HUES64 (cell line): ENCODE measurements around the gene HLA-DMA.

ENCODE experiments used
- H3K27ac ChIP-seq: 2 replicates; pipeline ENCODE4 v1.7.0; 2013; ENCODE audit warnings: low read depth, low read length, inconsistent platforms
- H3K27me3 ChIP-seq: 2 replicates; pipeline ENCODE4 v1.6.1; 2013; ENCODE audit warnings: mild to moderate bottlenecking, low read length; ENCODE audit not compliant: insufficient read depth
- H3K36me3 ChIP-seq: 2 replicates; pipeline ENCODE4 v1.6.1; 2013; ENCODE audit warnings: mild to moderate bottlenecking, low read length; ENCODE audit not compliant: insufficient read depth
- H3K4me1 ChIP-seq: 2 replicates; pipeline ENCODE4 v1.6.1; 2013; ENCODE audit warnings: mild to moderate bottlenecking, low read length, moderate library complexity; ENCODE audit not compliant: insufficient read depth
- H3K4me3 ChIP-seq: 2 replicates; pipeline ENCODE4 v1.5.1; 2013; ENCODE audit warnings: mild to moderate bottlenecking, low read length, moderate library complexity
- H3K9ac ChIP-seq: 2 replicates; pipeline ENCODE4 v1.6.1; 2013; ENCODE audit warnings: mild to moderate bottlenecking, low read depth, low read length
- H3K9me3 ChIP-seq: 2 replicates; pipeline ENCODE4 v1.6.1; 2013; ENCODE audit warnings: low read depth, low read length; ENCODE audit not compliant: insufficient read depth
- WGBS: fragments of 150-250, 120-280 bp; methylation state at CpG from one replicate; pipeline ENCODE4 v1.1.7; 2013; ENCODE audit warnings: missing lambda C conversion rate; 5-methylcytosine and 5-hydroxymethylcytosine counted together

Gene HLA-DMA

DNA sequence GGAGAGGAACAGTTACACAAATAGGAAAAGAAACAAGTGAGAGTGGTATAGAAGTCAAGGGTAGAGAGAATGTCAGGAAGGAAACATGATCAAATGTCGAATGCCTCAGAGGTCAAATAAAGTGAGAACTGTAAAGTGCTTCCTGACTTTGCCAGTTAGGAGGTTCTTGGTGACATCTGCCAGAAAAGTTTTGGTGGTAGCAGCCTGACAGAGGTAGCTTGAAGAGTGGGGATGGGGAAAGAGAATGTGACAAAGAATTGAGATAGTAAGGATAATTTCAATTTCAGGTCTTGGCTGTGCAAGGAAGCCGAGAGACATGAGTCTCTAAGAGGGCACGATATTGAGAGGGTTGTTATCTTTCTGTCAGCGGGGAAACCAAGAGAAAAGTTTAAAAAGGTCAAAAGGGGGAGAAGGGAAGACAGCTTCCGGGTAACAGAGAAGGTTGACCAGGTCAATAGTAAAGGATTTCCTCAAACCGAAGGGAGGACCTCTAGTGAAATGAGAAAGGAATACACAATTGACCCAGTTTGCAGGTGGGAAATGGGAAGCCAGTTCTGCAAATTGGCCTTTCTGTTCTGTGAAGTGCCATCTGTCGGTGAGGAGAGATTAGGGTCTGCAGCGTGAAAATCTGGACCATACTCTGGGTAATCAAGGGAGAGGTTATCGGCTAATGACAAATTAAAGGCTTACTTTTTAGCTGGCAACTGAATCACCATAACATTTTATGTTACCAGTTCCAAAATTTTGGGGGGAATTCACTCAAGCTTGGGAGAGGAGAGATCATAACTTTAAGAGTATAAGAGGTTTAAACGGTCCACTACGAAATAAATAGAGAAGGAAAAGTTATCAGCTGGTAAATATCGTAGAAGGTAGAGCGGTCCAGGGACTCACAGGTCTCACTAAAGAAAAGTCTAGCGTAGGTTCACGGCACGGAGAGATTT is 14.5 kb upstream of the HLA-DMA start:
- 9% methylated on average over 16 of the region's 16 CpGs for WGBS
- Histone ChIP-seq H3K4me3 (peak overlapping the region; percentile 94), H3K36me3 (peaks cover 8% of the 10 kb centered on the region), H3K4me1 (peaks cover 7% of the 10 kb centered on the region; the same call in 1 of the 2 replicates), H3K9ac (peak overlapping the region; percentile 100), H3K27ac (peak overlapping the region; percentile 99), H3K9me3 (no peaks in the 10 kb centered on the region), H3K27me3 (no peaks in the 10 kb centered on the region)

DNA sequence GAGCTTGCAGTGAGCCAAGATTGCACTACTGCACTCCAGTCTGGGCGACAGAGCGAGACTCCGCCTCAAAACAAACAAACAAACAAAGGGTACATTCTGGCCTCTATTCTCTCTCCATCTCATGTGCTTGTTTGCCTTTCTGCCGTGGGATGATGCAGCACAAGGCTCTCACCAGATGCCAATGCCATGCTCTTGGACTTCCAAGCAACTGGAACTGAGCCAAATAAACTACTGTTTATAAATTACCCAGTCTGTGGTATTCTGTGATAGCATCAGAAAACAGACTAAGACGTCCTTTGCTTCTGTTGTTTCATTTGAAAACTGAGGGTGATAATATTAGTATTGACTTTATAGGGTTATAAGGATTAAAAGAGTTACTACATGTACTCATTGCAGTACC is 11.9 kb upstream of the HLA-DMA start:
- H3K4me1 ChIP-seq = peaks cover 7% of the 10 kb centered on the region; the same call in 1 of the 2 replicates
- H3K27me3 ChIP-seq = no peaks in the 10 kb centered on the region
- no peaks in the 10 kb centered on the region for H3K9me3 ChIP-seq
- H3K36me3 ChIP-seq = no peaks in the 10 kb centered on the region
- WGBS = 89% methylated on average over 5 of the region's 5 CpGs
- H3K27ac ChIP-seq = no peak overlapping the region
- H3K9ac ChIP-seq = no peak overlapping the region
- no peak overlapping the region for H3K4me3 ChIP-seq

DNA sequence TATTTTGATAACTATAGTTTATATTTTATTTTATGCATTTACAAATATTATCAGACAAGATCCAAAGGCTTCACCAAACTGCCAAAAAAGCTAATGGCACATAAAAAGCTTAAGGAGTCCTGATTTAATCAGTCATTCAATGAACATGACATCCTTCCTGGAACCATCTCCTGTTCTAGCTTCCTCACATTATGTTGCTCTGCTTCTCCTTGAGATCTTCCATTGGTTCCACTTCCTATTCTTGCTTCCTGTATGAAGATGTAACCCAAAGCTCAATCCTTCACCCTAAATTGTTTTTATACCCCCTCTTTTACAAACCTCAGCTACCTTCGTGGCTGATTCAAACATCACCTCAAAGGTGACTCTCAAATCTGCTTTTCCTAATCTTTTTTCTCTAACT is 11.0 kb upstream of the HLA-DMA start:
- H3K9ac ChIP-seq = no peak overlapping the region
- WGBS = 90% methylated on average over 1 of the region's 1 CpG
- H3K36me3 ChIP-seq = no peaks in the 10 kb centered on the region
- no peaks in the 10 kb centered on the region for H3K27me3 ChIP-seq
- peaks cover 7% of the 10 kb centered on the region; the same call in 1 of the 2 replicates for H3K4me1 ChIP-seq
- no peaks in the 10 kb centered on the region for H3K9me3 ChIP-seq
- H3K27ac ChIP-seq = no peak overlapping the region
- no peak overlapping the region for H3K4me3 ChIP-seq

DNA sequence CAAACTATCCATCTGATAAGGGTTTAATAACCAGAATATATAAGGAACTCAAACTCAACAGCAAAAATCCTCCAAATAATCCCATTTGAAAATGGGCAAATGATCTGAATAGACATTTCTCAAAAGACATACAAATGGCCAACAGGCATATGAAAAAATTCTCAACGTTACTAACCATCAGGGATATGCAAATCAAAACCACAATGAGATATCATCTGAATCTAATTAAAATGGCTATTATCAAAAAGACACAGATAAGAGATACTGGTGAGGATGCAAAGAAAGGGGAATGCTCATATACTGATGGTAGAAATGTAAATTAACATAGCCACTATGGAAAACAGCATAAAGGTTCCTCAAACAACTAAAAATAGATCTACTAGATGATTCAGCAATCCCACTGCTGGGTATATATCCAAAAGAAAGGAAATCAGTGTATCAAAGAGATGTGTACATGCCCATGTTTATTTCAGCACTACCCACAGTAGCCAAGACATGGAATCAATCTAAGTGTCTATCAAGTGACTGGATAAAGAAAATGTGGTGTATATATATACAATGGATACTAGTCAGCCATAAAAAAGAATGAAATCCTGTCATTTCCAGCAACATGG is 9.4 kb upstream of the HLA-DMA start:
- no peak overlapping the region for H3K4me3 ChIP-seq
- H3K36me3 ChIP-seq = no peaks in the 10 kb centered on the region
- H3K9me3 ChIP-seq = no peaks in the 10 kb centered on the region
- H3K27me3 ChIP-seq = no peaks in the 10 kb centered on the region
- peaks cover 7% of the 10 kb centered on the region; the same call in 1 of the 2 replicates for H3K4me1 ChIP-seq
- no peak overlapping the region for H3K27ac ChIP-seq
- WGBS = 78% methylated on average over 1 of the region's 1 CpG
- H3K9ac ChIP-seq = no peak overlapping the region

DNA sequence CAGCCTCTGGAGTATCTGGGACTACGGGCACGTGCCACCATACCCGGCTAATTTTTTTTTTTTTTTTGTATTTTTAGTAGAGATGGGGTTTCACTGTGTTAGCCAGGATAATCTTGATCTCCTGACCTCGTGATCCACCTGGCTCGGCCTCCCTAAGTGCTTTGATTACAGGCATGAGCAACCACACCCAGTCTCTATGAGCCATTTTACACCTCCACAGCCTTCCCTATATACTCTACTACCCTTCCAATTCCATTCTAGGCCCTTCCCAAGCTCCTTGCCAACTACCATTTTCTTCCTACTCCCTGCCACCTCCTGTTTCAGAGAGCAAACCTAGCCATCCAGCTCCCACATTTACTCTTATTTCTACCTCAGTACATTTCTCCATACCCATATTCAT is 7.7 kb upstream of the HLA-DMA start:
- Histone ChIP-seq H3K4me3 (no peak overlapping the region), H3K4me1 (no peaks in the 10 kb centered on the region), H3K27ac (no peak overlapping the region), H3K9ac (no peak overlapping the region), H3K9me3 (no peaks in the 10 kb centered on the region), H3K36me3 (no peaks in the 10 kb centered on the region), H3K27me3 (no peaks in the 10 kb centered on the region)
- WGBS = 98% methylated on average over 5 of the region's 5 CpGs

DNA sequence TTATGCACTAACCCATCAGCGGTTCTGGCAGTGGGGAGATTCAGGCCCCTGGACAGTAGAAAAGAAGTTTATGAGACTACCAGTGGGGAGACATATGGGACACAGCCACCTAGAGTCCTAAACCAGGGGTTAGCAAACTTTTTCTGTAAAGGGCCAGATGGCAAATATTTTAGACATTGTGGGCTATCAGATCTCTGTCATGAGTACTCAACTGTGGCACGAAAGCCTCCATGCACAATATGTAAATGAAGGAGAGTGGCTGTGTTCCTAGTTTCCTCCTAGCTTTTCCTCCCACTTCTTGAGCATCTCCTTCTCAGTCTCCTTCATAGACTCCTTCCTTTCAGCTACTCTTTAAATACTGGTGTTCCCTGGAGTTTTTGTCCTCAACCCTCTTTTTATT is 3.3 kb upstream of the HLA-DMA start:
- H3K27me3 ChIP-seq = no peaks in the 10 kb centered on the region
- H3K9me3 ChIP-seq = no peaks in the 10 kb centered on the region
- H3K4me3 ChIP-seq = no peak overlapping the region
- no peak overlapping the region for H3K9ac ChIP-seq
- no peaks in the 10 kb centered on the region for H3K36me3 ChIP-seq
- peaks cover 6% of the 10 kb centered on the region for H3K4me1 ChIP-seq
- no peak overlapping the region for H3K27ac ChIP-seq
- WGBS = 75% methylated on average over 2 of the region's 2 CpGs

DNA sequence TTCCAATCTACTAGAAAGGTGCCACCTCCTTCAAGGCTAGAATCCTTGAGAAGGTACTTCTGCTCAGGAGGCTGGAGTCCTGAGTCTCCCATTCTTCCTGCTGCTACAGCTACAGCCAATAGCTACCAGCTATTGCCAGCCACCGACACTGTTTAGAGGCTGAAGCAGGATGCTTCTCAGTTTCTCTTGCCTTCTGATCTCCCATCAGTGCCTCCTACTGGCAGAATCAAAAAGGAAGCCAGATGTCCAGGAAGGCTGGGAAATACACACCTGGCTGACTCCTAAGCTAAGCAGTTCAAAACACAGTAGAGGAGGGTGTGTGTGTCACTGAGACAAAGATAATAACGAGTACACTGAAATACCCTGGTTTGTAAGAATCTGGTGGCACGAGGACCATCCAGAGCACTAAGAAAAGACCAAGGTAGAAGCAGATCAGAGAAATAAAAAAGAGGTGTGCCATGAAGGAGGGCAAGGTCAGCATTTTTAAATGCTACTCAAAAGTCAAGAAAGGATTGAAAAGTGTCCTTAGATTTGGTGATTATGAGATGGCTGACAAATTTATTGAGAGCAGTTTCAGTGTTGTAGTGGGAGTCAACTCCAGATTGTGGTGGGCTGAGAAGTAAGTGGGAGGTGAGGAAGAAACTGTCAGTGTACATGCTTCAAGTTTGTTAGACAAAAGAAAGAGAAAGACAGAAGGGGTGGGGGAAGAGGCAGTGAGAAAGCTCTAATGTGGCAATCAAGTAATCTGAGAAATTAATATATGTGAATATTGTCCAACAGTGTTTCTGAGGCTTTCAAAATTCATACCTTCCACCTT is 2.3 kb upstream of the HLA-DMA start:
- Histone ChIP-seq H3K27me3 (no peaks in the 10 kb centered on the region), H3K27ac (no peak overlapping the region), H3K4me3 (no peak overlapping the region), H3K36me3 (no peaks in the 10 kb centered on the region), H3K9me3 (no peaks in the 10 kb centered on the region), H3K9ac (no peak overlapping the region), H3K4me1 (peaks cover 6% of the 10 kb centered on the region)
- WGBS = 40% methylated on average over 3 of the region's 3 CpGs

DNA sequence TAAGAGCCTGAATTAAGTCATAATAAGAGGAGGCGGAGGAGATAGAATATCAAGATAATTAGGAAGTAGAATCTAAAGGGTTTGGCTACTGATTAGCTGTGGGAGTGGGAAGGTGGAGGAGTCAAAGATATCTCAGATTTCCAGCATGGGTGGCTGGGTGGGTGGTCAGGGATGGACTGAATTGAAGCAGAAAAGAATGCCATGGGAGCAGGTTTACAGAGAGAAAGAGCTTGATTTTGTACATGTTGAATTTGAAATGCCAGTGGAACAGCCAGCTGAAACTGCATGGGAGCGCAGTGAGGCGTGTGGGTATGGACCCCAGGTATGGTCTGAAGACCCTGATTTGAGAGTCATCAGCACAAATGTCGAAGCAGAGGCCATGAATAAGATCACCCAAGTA is 1.4 kb upstream of the HLA-DMA start:
- Histone ChIP-seq H3K27me3 (no peaks in the 10 kb centered on the region), H3K9me3 (no peaks in the 10 kb centered on the region), H3K36me3 (no peaks in the 10 kb centered on the region), H3K9ac (no peak overlapping the region), H3K27ac (no peak overlapping the region), H3K4me1 (peaks cover 6% of the 10 kb centered on the region), H3K4me3 (no peak overlapping the region)
- 91% methylated on average over 4 of the region's 4 CpGs for WGBS

DNA sequence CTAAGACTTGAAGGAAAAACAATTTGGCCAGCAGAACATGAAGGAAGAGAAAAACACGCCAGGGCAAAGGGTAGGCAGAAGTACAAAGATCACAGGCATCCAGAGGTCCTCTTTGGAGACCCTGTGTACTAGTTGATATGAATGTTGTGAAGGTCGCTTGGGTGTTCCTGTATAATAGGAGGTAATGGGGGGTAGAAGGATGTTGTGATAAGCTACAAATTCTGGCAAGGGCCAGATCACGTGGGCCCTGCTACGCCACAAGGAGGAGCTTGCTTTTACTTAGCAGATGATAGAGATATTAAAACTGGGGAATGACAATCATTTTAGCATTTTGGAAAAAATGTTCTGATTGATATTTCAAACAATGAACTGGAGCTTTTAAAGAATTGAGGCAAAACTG is 878 bp upstream of the HLA-DMA start:
- Histone ChIP-seq H3K27ac (no peak overlapping the region), H3K36me3 (no peaks in the 10 kb centered on the region), H3K4me1 (peaks cover 6% of the 10 kb centered on the region), H3K4me3 (no peak overlapping the region), H3K27me3 (no peaks in the 10 kb centered on the region), H3K9ac (no peak overlapping the region), H3K9me3 (no peaks in the 10 kb centered on the region)
- WGBS = 82% methylated on average over 4 of the region's 4 CpGs

DNA sequence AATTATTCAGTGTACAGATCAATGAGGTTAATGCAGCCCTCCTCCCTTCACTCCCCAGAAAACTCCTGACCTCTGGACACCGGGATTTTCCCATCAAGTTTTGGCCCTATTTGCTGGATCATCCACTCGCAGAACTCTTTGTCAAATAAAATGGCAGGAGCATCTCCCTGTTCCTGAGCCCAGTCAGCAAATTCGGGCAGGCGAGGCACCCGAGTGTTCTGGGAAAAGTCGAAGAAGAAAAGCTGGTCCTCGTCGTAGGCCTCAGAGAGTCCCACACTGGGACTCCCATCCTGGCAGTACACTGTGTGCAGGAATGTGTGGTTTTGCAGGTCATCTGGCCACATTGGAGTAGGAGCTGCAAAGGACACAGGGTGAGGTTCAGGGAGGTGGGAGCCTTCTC is 2.4 kb downstream of the HLA-DMA start:
- no peak overlapping the region for H3K9ac ChIP-seq
- no peaks in the 10 kb centered on the region for H3K27me3 ChIP-seq
- peaks cover 10% of the 10 kb centered on the region for H3K4me1 ChIP-seq
- H3K27ac ChIP-seq = no peak overlapping the region
- H3K4me3 ChIP-seq = no peak overlapping the region
- no peaks in the 10 kb centered on the region for H3K36me3 ChIP-seq
- WGBS = 93% methylated on average over 8 of the region's 8 CpGs
- H3K9me3 ChIP-seq = 0 out of 2 replicates have a peak, but pooled peaks cover 2% of the 10 kb centered on the region

DNA sequence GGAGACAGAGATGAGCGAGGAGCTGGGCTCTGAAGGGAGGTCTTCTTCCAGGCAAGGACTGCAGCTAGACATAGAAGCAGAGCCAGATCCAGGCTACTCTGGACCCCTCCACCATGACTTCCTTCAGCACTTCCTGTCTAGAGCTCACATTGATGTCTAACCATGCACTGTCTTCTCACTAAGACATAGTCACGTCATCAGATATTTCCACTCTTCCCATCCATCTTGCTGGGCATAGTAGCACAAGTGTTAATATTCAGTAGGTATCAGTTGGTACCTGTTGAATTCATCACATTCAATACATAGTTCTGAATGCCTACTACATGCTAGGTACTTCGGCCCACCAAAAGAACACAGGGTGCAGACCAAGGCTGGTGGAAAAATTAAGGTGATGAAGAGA is 2.9 kb downstream of the HLA-DMA start:
- Histone ChIP-seq H3K27ac (no peak overlapping the region), H3K4me1 (peaks cover 10% of the 10 kb centered on the region), H3K9me3 (0 out of 2 replicates have a peak, but pooled peaks cover 2% of the 10 kb centered on the region), H3K36me3 (no peaks in the 10 kb centered on the region), H3K27me3 (no peaks in the 10 kb centered on the region), H3K4me3 (no peak overlapping the region), H3K9ac (no peak overlapping the region)
- WGBS = 95% methylated on average over 3 of the region's 3 CpGs
